GM08714 (cell line): ENCODE measurements around the gene CTNNBL1.

ENCODE experiments used
- H3K4me3 ChIP-seq: fragments of 200-500 bp; sonication (Bioruptor generic); 2 replicates; pipeline ENCODE4 v1.5.1; 2014; ENCODE audit warnings: mild to moderate bottlenecking, low read length, inconsistent platforms
- ZNF274 ChIP-seq: IDR thresholded peaks from 2 replicates; pipeline ENCODE4 v1.6.1; 2012; ENCODE audit warnings: mild to moderate bottlenecking, low read depth, low read length

The CTNNBL1 gene

GRCh38 chr20:37902504-37903313 lies 208.9 kb downstream of the CTNNBL1 start, which contains the start of gene VSTM2L:
Gene VSTM2L, plus strand, starts transcription at chr20:37903127. Its CDS starts 224 bp downstream, at chr20:37903351.
- peak within 1 kb of the TSS; percentile 39; the same call in 1 of the 2 replicates for H3K4me3 ChIP-seq
- TF ChIP-seq ZNF274, result no peak

- no peak for TF ChIP-seq ZNF274
- peak overlapping the region; percentile 39; the same call in 1 of the 2 replicates for H3K4me3 ChIP-seq
Measured at GRCh38 chr20:37903317-37904007, 209.6 kb downstream of the CTNNBL1 start.

DNA sequence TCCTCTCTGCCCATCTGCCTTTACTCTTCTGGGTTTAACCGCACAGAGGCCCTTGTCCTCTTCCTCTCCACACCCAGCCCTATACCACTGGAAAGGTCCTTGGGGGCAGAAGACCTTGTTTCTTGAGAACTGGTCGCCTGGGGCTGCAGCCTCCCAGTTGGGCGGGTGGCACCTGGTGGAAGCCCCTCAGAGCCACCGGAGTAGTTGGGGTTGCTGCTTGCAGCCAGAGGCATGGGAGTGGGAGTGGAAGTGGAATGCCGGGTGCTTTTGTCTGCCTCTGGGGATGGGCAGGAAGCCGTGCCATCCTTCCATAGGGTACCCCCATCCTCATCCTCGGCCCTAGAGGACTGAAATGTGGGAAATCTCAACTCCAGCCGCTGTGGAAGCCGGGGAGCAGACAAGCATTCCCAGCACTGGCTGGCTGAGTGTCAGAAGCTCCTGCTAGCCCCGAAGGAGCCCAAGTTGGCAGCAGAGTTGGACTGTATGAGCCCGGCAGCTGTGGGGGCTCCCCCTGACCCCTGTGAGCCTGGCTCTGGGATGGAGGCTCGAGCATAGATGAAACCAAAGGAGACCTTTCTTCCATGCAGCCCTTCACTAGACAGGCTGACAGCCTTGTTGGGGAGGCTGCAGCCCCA lies 210.3 kb downstream of the CTNNBL1 start:
- no peak overlapping the region for H3K4me3 ChIP-seq
- no peak for TF ChIP-seq ZNF274

- TF ChIP-seq ZNF274, result no peak
Measured at GRCh38 chr20:37904845-37905373, 211.1 kb downstream of the CTNNBL1 start.

DNA sequence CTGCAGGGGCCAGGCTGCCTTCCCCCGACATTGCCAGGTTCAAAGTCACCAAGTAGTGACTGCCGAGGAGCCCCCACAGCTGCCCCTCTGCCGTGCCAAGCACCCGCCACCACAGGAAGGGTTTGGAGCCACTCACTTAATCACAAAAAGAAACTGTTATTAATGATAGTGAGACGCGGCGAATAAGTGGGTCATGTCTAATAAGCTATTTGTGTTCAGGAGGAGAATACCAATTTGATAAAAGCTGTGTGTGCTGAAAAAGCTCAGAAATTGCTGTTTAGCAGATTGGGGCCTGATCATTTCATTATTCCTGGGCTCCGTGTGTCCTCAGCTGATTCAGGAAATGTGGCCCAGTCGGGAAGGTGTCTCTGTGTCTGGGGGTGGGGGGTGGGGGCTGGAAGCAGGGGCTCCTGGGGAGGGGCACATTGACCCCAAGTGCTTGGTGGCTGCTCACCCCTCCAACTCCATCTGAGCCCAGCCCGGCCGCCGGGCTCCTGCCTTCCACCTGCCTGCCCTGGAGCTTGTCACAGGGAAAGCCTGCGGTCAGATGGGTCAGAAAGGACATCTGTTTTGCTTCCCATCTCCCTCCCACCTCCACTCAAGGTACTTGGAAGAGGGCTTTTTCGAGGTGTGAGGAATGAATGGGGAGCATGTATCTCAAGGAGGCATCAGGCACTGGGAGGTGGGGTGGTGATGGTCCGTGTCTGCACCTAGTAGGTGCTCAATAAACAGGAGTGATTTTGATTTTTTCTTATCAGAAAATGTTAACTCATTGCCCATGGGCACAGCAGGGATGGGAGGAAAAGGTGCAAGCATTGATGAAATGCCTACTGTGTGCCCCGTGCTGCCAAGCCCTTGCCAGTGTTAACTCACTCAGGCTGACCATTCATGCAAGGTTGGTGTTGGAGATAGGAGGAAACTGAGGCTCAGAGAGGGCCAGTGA lies 212.1 kb downstream of the CTNNBL1 start:
- H3K4me3 ChIP-seq, result no peak overlapping the region
- TF ChIP-seq ZNF274, result no peak

More at GRCh38 chr20:37904845-37905373, 211.1 kb downstream of the CTNNBL1 start:
- no peak overlapping the region for H3K4me3 ChIP-seq

DNA sequence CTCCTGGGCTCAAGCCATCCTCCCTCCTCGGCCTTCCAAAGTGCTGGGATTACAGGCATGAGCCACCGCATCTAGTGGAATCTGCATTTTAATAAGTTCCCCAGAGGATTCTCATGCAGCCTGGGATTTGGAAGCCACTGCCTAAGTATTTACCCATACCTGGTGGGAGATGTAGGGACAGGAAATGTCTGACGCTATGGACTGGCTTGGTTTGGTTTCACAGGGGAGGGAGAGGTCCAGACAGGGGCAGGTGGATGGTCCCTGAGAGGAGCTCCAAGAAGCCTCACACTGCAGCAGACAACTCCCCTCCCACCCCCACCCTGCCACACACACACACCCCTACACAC lies 213.5 kb downstream of the CTNNBL1 start:
- no peak overlapping the region for H3K4me3 ChIP-seq
- TF ChIP-seq ZNF274, result no peak

DNA sequence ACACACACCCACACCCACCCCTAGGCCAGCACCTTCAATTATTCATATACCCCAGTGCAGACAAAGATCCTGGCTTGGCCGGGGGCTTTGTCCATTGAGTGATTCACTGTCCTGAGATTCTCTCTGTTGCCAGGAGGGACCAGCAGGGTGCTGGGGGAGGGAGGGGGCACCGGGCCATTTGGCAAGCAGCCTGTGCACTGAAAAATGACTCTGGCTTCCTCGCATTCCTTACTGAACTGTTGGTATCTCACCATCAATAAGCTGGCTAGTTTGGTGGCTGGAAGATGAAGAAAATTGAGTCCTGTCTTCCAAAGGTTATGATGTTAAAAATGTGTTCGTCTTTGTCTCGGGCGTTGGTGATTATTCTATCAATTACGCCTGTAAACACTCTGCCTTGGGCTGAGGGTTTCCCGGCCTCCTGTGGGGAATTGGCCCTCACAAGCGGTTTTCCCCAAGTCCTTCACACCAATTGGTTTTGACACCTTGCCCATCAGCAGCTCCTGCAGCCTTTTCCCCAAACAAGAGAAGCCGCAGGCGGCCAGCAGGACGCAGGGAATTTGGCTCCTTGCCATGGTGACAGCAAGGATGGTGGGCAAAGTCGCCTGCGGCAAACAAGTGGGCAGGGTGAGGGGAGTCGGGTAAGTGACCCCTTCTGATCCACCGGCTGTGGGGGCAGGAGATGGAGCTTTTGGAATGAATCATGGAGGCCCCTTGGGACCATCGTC lies 214.0 kb downstream of the CTNNBL1 start:
- TF ChIP-seq ZNF274, result no peak
- H3K4me3 ChIP-seq, result no peak overlapping the region

DNA sequence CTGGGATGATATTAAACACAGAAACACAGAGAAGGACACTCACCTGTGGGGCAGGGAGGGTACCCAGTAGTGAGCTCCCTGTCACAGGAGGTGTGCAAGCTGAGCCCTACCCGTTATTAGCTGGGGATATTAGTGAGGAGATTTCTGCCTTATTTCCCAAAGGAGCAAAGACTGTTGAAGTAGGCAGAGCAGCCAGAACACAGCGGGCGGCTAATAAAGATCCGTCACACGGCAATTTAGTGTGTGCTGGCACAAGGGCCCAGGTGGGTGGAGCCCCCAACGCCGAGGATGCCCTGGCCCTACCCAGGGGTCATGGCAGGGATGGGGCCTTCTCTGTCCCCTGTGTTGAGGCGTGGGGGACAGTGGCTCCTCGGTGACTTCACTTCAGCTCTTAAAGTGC lies 217.4 kb downstream of the CTNNBL1 start:
- no peak overlapping the region for H3K4me3 ChIP-seq
- TF ChIP-seq ZNF274, result no peak

- TF ChIP-seq ZNF274, result no peak
- H3K4me3 ChIP-seq, result no peak overlapping the region
Measured at GRCh38 chr20:37911838-37912281, 218.0 kb downstream of the CTNNBL1 start.

DNA sequence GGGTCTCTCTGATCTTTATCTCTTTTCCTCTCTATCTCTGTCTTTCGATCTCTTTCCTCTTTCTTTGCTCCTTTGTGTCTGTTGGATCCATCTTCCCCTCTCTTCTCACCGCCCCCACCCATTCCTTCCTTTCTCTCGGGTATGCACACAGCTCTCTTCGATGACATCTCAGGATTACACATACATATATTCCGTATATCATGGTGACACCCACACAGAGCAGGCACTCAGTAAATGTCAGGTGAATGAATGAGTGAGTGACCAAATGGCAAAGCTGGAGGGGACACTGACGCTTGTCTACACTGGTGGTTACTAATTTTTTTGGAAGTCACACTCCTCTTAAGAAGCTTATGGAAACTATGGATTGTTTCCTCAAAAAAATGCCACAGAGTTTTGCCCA lies 219.0 kb downstream of the CTNNBL1 start:
- no peak for TF ChIP-seq ZNF274
- H3K4me3 ChIP-seq, result no peak overlapping the region

DNA sequence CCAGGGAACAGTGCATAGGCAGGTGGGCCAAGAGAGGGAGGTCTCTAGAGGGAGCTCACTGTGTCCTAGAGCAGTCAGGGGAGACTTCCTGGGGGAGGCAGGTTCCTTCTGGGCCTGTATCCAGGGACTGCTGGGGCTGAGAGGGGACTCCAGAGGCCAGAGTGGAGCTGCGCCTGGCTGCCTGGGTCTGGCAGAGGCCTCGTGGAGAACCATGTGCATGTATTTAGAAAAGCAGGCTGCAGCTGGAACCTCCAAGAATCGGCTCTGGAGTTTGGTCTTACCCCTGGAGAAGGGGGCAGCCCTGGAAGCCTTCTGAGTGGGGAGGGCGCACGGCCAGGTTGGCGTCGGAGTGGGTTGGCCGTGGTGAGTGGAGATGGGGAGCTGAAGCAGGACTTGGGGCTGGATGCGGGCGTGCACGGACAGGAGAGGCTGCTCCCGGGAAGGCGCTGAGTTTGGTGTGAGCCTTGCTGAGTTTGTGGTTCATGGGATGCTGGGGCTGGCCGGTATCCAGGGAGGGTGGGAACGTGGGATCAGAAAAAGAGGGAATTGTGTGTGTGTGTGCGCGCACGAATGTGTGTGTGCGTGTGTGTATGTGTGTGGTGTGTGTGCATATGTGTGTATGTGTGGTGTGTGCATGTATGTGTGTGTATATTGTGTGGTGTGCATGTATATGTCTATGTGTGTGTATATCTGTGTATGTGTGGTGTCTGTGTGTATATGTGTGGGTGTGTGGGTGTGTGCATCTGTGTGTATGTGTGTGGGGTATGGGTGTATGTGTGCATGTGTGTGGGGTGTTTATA lies 219.9 kb downstream of the CTNNBL1 start:
- H3K4me3 ChIP-seq, result no peak overlapping the region
- TF ChIP-seq ZNF274, result no peak

- TF ChIP-seq ZNF274, result no peak
- no peak overlapping the region for H3K4me3 ChIP-seq
Measured at GRCh38 chr20:37914367-37914671, 220.5 kb downstream of the CTNNBL1 start.
